ENCODE results near the gene SLC44A5. TPM values are rescaled to one million over a fixed set of nuclear protein-coding genes. Genes with fewer than 3 reads are reported as not detected.

SLC44A5 gene
- 2.5 and 3.1 TPM in 2 replicates for total RNA-seq

GRCh38 chr1:75611014-75611413 lies at the start of gene SLC44A5:
SLC44A5 (minus strand) TSS chr1:75611114; CDS start chr1:75541447, 69,667 bp downstream.

Other genes with a start within 250 kb of the SLC44A5 start
- 28.0 and 30.9 TPM in 2 replicates for gene ACADM, start 113.6 kb upstream of the SLC44A5 start, total RNA-seq
- 139 and 143 TPM in 2 replicates for gene RABGGTB, start 175.1 kb upstream of the SLC44A5 start, total RNA-seq
- 0.34 and 1.1 TPM in 2 replicates for gene MSH4, start 185.8 kb upstream of the SLC44A5 start, total RNA-seq